Keratinocyte (primary cell): Measurements from ENCODE around the gene MAGI1. TPM values are rescaled to one million over a fixed set of nuclear protein-coding genes. Genes with fewer than 3 reads are reported as not detected.

Experiments used
- DNase-seq: peaks from one replicate; pipeline ENCODE4 v3.0.0-alpha.2; 2011; ENCODE audit warnings: low read depth, missing footprints, low spot score
- FAIRE-seq: peaks from 2 replicates; lab custom pipeline; 2011; peaks lifted over from hg19 to GRCh38; lab: Jason Lieb, UNC
- H2AFZ ChIP-seq: 2 replicates; pipeline ENCODE4 v1.6.0; 2012; ENCODE audit warnings: low read length, control low read depth, inconsistent platforms; ENCODE audit not compliant: control insufficient read depth
- H3K27ac ChIP-seq: 2 replicates; pipeline ENCODE4 v1.5.1; 2011; ENCODE audit warnings: low read length; ENCODE audit not compliant: control insufficient read depth, insufficient read depth
- H3K27me3 ChIP-seq: 3 replicates; pipeline ENCODE4 v1.6.0; 2011; ENCODE audit warnings: low read length; ENCODE audit not compliant: control insufficient read depth, insufficient read depth; ENCODE audit errors: extremely low read depth
- H3K36me3 ChIP-seq, 2 experiments: 2 replicates in 1 of 2; 3 replicates in 1 of 2; pipeline ENCODE4 v1.5.1; 2011; ENCODE audit warnings: low read length in 2 of 2, mild to moderate bottlenecking in 1 of 2; ENCODE audit not compliant: control insufficient read depth in 2 of 2, insufficient read depth in 2 of 2; ENCODE audit errors: extremely low read depth in 1 of 2
- H3K4me1 ChIP-seq: 3 replicates; pipeline ENCODE4 v1.5.1; 2011; ENCODE audit warnings: low read length; ENCODE audit not compliant: control insufficient read depth, insufficient read depth; ENCODE audit errors: extremely low read depth
- H3K4me2 ChIP-seq: 3 replicates; pipeline ENCODE4 v1.6.0; 2011; ENCODE audit warnings: low read depth, low read length; ENCODE audit not compliant: control insufficient read depth, insufficient read depth; ENCODE audit errors: extremely low read depth
- H3K4me3 ChIP-seq, 3 experiments: fragments of 200-600 bp in 1 of 3; sonication (generic) in 1 of 3; 2 replicates in 2 of 3; 3 replicates in 1 of 3; pipeline ENCODE4 v1.5.1; 2011 to 2016; ENCODE audit warnings: low read length in 3 of 3, mild to moderate bottlenecking in 3 of 3, control low read depth in 2 of 3, inconsistent platforms in 1 of 3, low read depth in 1 of 3, mixed read lengths in 1 of 3, mixed run types in 1 of 3, moderate library complexity in 1 of 3; ENCODE audit not compliant: control insufficient read depth in 2 of 3, insufficient read depth in 2 of 3; ENCODE audit errors: extremely low read depth in 1 of 3
- H3K79me2 ChIP-seq: 2 replicates; pipeline ENCODE4 v1.6.0; 2012; ENCODE audit warnings: low read length; ENCODE audit not compliant: control insufficient read depth, insufficient read depth
- H3K9ac ChIP-seq: 3 replicates; pipeline ENCODE4 v1.6.0; 2011; ENCODE audit warnings: low read length; ENCODE audit not compliant: control insufficient read depth, insufficient read depth; ENCODE audit errors: extremely low read depth
- H3K9me1 ChIP-seq: 3 replicates; pipeline ENCODE4 v1.6.0; 2011; ENCODE audit warnings: low read length; ENCODE audit not compliant: control insufficient read depth, insufficient read depth; ENCODE audit errors: extremely low read depth
- H3K9me3 ChIP-seq: 2 replicates; pipeline ENCODE4 v1.5.1; 2012; ENCODE audit warnings: low read depth, low read length; ENCODE audit not compliant: control insufficient read depth
- H4K20me1 ChIP-seq: 3 replicates; pipeline ENCODE4 v1.6.0; 2011; ENCODE audit warnings: low read length; ENCODE audit not compliant: control insufficient read depth, insufficient read depth; ENCODE audit errors: extremely low read depth
- CTCF ChIP-seq, 3 experiments: IDR thresholded peaks in 1 of 3; conservative IDR thresholded peaks in 1 of 3; optimal IDR thresholded peaks in 1 of 3; 2 replicates in 2 of 3; 3 replicates in 1 of 3; pipeline versions ENCODE3 to v1.5.1; 2011; ENCODE audit warnings: low read length in 3 of 3, mild to moderate bottlenecking in 3 of 3, moderate library complexity in 2 of 3, control low read depth in 1 of 3, inconsistent platforms in 1 of 3; ENCODE audit not compliant: insufficient read depth in 2 of 3; ENCODE audit errors: extremely low read depth in 1 of 3
- EZH2 ChIP-seq: IDR thresholded peaks from one replicate; pipeline ENCODE4 v1.6.1; 2012; ENCODE audit warnings: inconsistent platforms, mild to moderate bottlenecking, low read length, moderate library complexity
- dilution Hi-C: fragments of 300-500 bp; cut with MboI; formaldehyde crosslinking; loops from one replicate; pipeline ENCODE4 v1.7.0; 2020; ENCODE audit warnings: low sequenced_read_pairs; ENCODE audit not compliant: extremely low pct_ligation_motif_present
- polyA plus RNA-seq, 5 experiments: library from polyadenylated mRNA; depleted of rRNA in 3 of 5; stranded (reverse) in 3 of 5; stranded (forward) in 1 of 5; unstranded in 1 of 5; fragments of >200 nt; gene quantifications; 1 replicate in 1 of 5; 2 replicates in 3 of 5; 3 replicates in 1 of 5; pipeline versions ENCODE4 v1.2.1 to v1.2.3, GENCODE V29; 2011 to 2012; ENCODE audit warnings: missing spikeins in 2 of 5, low read depth in 1 of 5, low replicate concordance in 1 of 5

Gene MAGI1
- polyA plus RNA-seq, 1 donor (not counting 4 experiments of a cell fraction or from before 2014, with no cell fraction given) = 10.9 TPM

- dilution Hi-C loops = no loop called here
- H3K27me3 ChIP-seq = no peaks in the 10 kb centered on the region
- no peaks in the 10 kb centered on the region for H4K20me1 ChIP-seq
- no peak overlapping the region for H3K4me2 ChIP-seq
- H3K9me1 ChIP-seq = no peaks in the 10 kb centered on the region
- peaks cover 38% of the 10 kb centered on the region for H3K4me1 ChIP-seq
- no peak overlapping the region for H2AFZ ChIP-seq
- no peaks in the 10 kb centered on the region for H3K9me3 ChIP-seq
- H3K9ac ChIP-seq = no peak overlapping the region
- H3K36me3 ChIP-seq = no peaks in the 10 kb centered on the region
- no peak overlapping the region for H3K4me3 ChIP-seq
- FAIRE-seq (no peak), DNase-seq (no peak)
- TF ChIP-seq EZH2 (no peak), CTCF (optimal IDR thresholded peaks at IDR 0.05 in 1 of 3, IDR thresholded peaks at IDR 0.05 in 1 of 3, conservative IDR thresholded peaks at IDR 0.05 in 1 of 3; ENCODE audit: extremely low read depth in 1 of 3, insufficient read depth in 2 of 3, low read length in 3 of 3) (no peak)
- H3K27ac ChIP-seq = no peak overlapping the region
- H3K79me2 ChIP-seq = peaks cover 4% of the 10 kb centered on the region
These were observed 88.1 kb downstream of the MAGI1 start for GRCh38 chr3:65950340-65951326.

GRCh38 chr3:65948841-65949573 lies 89.7 kb downstream of the MAGI1 start:
- Histone ChIP-seq H4K20me1 (no peaks in the 10 kb centered on the region), H3K4me2 (no peak overlapping the region), H3K36me3 (no peaks in the 10 kb centered on the region), H2AFZ (no peak overlapping the region), H3K4me3 (no peak overlapping the region), H3K79me2 (no peaks in the 10 kb centered on the region), H3K4me1 (peaks cover 30% of the 10 kb centered on the region), H3K27ac (no peak overlapping the region), H3K9ac (no peak overlapping the region), H3K9me1 (no peaks in the 10 kb centered on the region), H3K9me3 (no peaks in the 10 kb centered on the region), H3K27me3 (no peaks in the 10 kb centered on the region)
- peak; percentile 64 for FAIRE-seq
- TF ChIP-seq CTCF (optimal IDR thresholded peaks at IDR 0.05 in 1 of 3, IDR thresholded peaks at IDR 0.05 in 1 of 3, conservative IDR thresholded peaks at IDR 0.05 in 1 of 3; ENCODE audit: extremely low read depth in 1 of 3, insufficient read depth in 2 of 3, low read length in 3 of 3) (no peak), EZH2 (no peak)
- DNase-seq = no peak
- dilution Hi-C loops = no loop called here
